HG03354 (cell line): ENCODE measurements around the gene GNA15.
"Not testable (repeated sequence)": the region's sequence is repeated elsewhere in the genome, so short reads cannot be mapped to it uniquely, and the experiment has no call there.

Source experiments
- ATAC-seq: cut with Tn5 transposase; IDR thresholded peaks from one replicate; pipeline ENCODE4 v1.9.1; 2021; ENCODE audit warnings: mild to moderate bottlenecking; ENCODE audit not compliant: unreplicated experiment, poor library complexity, severe bottlenecking

GNA15 gene

DNA sequence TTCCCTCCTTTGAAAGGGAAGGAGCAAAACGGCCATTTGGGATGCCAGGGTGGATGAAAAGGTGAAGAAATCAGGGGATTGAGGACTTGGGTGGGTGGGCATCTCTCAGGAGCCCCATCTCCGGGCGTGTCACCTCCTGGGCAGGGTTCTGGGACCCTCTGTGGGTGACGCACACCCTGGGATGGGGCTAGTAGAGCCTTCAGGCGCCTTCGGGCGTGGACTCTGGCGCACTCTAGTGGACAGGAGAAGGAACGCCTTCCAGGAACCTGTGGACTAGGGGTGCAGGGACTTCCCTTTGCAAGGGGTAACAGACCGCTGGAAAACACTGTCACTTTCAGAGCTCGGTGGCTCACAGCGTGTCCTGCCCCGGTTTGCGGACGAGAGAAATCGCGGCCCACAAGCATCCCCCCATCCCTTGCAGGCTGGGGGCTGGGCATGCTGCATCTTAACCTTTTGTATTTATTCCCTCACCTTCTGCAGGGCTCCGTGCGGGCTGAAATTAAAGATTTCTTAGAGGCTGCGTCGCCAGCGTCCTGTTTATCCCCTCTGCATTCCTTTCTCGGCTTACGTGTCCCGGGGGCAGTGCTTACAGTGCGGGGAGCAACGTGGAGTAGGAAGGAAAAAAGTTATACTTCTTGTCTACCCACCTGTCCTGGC is 27.5 kb downstream of the GNA15 start:
- no peak for ATAC-seq

DNA sequence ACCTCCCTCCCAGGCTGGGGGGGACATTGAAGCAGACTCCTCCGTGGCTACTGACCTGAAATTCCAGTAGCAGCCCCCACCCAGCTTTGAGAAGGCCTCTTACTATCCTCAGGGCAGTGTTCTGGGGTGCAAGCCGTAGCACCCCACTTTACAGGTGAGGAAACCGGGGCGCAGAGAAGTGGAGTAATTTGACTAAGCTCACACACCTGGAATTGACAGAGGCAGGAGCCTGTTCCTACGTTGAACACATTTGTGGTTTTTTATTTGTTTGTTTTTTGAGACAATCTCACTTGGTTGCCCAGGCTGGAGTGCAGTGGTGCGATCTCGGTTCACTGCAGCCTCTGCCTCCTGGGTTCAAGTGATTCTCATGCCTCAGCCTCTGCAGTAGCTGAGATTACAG is 28.1 kb downstream of the GNA15 start:
- ATAC-seq = no peak

GRCh38 chr19:3167533-3168272 is 31.9 kb downstream of the GNA15 start:
- no peak for ATAC-seq

DNA sequence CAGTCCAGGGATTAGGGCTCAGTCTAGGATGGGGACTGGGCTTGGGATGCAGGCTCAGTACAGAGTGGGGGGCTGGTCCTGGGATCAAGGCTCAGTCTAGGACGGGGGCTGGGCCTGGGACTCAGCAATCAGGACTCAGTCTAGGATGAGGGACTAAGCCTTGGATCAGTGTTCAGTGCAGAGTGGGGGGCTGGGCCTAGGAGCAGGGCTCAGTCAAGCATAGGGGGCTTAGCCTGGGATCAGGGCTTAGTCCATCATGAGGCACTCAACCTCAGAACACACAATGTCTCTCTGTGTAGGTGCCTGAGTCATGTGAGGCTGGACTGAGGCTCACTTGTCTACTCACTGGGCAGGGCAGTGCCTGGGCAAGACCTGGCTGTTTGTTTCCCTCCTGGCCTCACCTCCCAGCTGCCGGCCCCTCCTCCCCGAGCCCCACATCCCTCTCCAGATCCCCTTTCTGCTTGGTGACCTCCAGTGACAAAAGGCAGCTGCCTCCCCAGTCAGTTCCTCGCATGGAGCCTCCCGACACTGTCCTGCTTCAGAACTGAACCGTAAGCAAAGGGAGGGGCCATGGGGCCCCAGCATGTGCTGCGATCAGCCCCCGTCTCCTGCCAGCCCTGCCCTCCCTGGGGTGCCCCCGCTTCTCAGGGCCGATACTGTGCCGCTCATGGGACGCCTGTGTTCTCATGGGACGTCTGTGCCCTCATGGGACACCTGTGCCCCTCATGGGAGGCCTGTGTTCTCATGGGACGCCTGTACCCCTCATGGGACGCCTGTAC is 36.2 kb downstream of the GNA15 start:
- no peak for ATAC-seq

DNA sequence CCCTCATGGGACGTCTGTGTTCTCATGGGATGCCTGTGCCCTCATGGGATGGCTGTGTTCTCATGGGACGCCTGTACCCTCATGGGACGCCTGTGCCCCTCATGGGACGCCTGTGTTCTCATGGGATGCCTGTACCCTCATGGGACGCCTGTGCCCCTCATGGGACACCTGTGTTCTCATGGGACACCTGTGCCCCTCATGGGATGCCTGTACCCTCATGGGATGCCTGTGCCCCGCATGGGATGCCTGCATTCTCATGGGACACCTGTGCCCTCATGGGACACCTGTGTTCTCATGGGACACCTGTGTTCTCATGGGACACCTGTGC is 36.8 kb downstream of the GNA15 start:
- ATAC-seq = not testable (repeated sequence)

- ATAC-seq = no peak
These were observed 40.2 kb downstream of the GNA15 start for GRCh38 chr19:3175781-3176714.

- ATAC-seq = no peak
These were observed 41.1 kb downstream of the GNA15 start for GRCh38 chr19:3176715-3177501.

GRCh38 chr19:3178377-3178972 is 42.6 kb downstream of the GNA15 start, which contains the start of gene S1PR4:
Gene S1PR4 (plus strand): TSS chr19:3178769. CDS start chr19:3178793, 24 bp downstream.
- ATAC-seq = peak; percentile 42

GRCh38 chr19:3178973-3179738 is 43.3 kb downstream of the GNA15 start:
- peak; percentile 15 for ATAC-seq

GRCh38 chr19:3179739-3180293 is 44.0 kb downstream of the GNA15 start:
- ATAC-seq = no peak

DNA sequence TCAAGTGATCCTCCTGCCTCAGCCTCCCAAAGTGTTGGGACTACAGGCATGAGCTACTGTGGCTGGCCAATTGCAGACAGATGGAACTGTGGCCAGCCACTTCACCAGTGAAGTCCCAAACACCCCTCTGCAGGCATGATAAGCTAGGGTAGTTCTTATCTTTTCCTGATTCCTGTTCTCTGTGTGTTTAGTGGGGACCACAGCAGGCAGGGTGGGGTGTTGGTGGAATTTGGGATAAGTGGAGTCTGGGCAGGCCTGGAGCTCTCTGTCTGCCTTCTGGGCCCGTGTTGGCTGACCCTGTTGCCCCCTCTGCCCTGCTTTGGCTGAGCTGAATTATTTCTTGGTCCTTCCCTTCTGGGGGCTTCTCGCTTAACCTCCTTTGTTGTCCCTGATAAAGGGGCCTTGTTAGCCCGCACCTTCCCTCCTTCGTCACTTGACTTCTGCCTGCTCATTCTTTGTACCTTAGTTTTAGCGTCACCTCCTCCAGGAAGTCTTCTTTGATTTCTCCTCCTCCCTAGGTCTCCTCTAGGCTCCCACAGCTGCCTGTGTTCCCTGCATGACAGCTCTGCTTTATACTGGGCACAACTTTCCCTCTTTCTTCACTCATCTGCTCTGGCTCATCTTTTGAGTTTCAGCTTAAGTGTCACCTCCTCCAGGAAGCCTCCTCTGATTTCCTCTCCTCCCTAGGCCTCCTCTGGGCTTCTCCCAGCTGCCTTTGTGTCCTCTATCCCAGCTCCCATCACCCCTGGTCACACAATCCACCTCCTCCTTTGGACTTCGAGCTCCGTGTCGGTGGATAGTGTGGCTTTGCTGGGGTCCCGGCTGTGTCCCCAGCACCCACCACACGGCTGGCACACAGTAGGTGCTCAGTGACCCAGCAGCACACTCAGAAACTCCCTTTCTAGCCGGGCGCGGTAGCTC is 48.1 kb downstream of the GNA15 start:
- ATAC-seq = no peak

GRCh38 chr19:3184847-3185460 is 49.1 kb downstream of the GNA15 start:
- ATAC-seq = peak; percentile 31

DNA sequence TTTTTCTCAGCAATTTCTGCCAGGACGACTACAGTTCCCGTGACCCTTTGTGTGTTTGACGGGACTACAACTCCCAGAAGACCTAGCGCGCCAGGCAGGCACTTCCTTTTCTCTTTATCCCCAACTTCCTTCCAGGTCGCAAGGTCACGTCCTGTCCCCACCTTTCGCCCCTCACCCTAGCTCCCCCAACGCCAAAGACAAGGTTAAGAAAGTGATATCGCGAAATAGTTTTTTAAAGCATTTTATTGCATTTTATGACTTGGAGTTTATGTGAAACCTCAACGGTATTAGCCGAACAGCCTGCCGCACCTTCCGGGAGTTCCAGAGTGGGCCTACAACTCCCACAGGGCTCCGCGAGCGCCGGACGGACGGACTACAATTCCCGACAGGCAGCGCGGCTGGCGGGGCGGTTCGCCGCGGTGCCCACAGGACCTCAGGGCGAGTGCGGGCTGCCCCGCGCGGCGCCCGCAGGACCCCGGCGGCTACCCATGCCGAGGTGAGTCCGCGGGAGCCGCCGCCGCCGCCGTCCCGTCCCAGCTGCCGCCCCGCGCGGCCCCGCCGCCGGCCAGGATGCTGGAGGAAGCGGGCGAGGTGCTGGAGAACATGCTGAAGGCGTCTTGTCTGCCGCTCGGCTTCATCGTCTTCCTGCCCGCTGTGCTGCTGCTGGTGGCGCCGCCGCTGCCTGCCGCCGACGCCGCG is 49.8 kb downstream of the GNA15 start, which contains the start of gene NCLN:
NCLN (plus strand) TSS at position 470 of the 699 bp plus-strand sequence; CDS start at position 571, 101 bp downstream.
- peak; percentile 69 for ATAC-seq

DNA sequence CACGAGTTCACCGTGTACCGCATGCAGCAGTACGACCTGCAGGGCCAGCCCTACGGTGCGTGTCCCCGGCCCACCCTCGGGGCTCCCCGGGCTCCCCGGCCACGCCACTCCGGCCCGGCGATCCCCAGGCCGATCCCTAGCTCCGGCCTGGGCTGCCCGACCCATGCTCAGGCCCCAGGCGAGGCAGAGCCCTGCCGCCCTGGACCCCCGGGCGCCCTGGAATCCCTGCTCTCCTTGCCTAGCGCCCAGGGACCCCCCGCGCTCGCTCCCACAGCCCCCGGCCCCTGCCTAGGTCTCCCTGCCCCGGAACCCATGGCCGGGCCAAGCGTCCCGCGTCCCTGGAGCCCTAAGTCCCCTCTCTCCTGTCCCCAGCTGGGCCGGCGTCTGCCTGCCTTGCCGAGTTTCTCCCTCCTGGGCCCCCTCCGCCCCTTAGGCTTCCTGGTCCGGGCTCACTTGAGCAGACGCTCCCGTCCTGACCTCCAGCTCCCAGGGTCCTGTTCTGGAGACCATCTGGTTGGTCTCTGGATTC is 50.4 kb downstream of the GNA15 start:
- no peak for ATAC-seq
